ENCODE data around the gene ZBTB20. TPM values are rescaled to one million over a fixed set of nuclear protein-coding genes. Genes with fewer than 3 reads are reported as not detected.

Gene ZBTB20
- total RNA-seq, 2 experiments from 2014 or later: 8.1 TPM

DNA sequence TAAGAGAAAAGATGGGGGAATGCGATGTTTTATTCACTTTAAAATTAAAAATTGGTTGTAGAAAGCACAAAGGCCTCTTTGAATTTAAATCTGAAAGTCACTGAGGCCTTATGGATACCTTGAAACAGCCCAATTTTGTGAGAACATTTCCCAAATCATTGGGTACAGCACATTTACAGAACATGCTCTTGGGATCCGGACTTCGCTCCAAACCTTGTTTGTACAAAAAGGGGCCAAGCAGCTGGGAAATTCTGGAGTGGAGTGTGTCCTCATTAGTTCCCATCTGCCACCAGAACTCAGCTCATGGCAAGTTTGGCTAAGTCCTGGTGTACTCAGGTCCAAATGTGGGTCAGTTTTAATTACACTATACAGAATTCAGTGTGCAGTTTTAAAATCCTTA is 254.2 kb downstream of the ZBTB20 start:
- H3K4me3 Mint-ChIP-seq: no peak overlapping the region
- H3K36me3 Mint-ChIP-seq (ENCODE audit: low read depth): no peaks in the 10 kb centered on the region
- POLR2A ChIA-PET: no interaction called here
- CTCF ChIA-PET: no interaction called here
- ATAC-seq (no peak), DNase-seq (no peak)
- no peaks in the 10 kb centered on the region for H3K9me3 Mint-ChIP-seq (ENCODE audit: insufficient read depth)
- no peaks in the 10 kb centered on the region for H3K4me1 Mint-ChIP-seq (ENCODE audit: low read depth)
- H3K27me3 Mint-ChIP-seq (ENCODE audit: low read depth): no peaks in the 10 kb centered on the region
- H3K27ac Mint-ChIP-seq: no peak overlapping the region

DNA sequence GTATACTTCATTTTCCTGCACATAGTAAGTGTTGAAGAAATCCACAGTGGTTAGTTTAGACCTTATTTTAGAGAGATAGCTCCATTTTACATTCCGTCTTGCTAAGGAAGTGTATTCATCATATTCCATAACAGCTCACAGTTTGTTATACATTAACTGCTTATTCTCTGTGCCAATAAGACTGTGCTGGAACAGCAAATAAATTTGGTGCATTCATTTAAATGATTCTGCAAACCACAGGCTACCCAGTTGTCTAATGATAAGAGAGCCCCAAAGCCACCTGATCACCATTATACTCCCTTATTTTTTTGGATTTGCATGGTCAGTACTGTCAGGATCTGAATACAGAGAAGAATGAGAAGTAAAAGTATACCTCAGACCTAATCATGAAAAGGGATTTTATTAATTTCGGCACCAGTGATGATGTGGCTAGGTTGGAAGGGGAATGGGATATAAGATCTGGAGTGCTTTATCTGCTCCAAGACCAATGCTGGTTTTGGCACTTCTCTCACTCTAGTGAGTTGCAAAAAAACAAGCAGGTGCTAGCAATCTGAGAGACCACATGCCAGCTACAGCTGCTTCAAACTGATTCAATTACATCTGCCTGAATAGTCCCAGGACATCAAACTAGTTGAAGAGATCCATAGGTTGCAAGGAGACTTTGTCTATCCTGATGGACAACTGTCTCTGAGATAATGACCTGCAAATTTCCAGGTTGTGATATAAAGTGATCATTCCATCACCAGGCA is 254.8 kb downstream of the ZBTB20 start:
- no peak overlapping the region for H3K4me3 Mint-ChIP-seq
- no peaks in the 10 kb centered on the region for H3K27me3 Mint-ChIP-seq (ENCODE audit: low read depth)
- POLR2A ChIA-PET: no interaction called here
- no peaks in the 10 kb centered on the region for H3K36me3 Mint-ChIP-seq (ENCODE audit: low read depth)
- no peaks in the 10 kb centered on the region for H3K9me3 Mint-ChIP-seq (ENCODE audit: insufficient read depth)
- H3K4me1 Mint-ChIP-seq (ENCODE audit: low read depth): no peaks in the 10 kb centered on the region
- H3K27ac Mint-ChIP-seq: no peak overlapping the region
- DNase-seq (no peak), ATAC-seq (no peak)
- CTCF ChIA-PET: no interaction called here

DNA sequence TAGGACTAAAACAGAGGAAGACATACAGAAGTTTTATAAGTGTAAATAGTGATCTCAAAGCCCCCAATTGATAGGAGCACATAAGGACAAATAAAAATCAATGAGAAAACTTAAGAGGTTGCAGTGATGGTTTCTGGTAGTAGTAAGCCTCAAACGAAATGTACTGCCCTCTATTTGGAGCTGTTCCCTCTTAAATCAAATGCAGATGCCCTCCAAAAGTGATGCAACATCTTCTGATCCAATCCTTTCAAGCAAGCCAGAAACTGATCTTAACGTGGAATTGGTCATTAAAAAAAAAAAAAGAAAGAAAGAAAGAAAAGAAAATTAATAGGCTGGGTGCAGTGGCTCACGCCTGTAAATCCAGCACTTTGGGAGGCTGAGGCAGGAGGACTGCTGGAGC is 259.3 kb downstream of the ZBTB20 start:
- ChIA-PET POLR2A (no interaction called here), CTCF (no interaction called here)
- ATAC-seq: no peak
- Mint-ChIP-seq H3K36me3 (ENCODE audit: low read depth) (no peaks in the 10 kb centered on the region), H3K4me3 (no peak overlapping the region), H3K27me3 (ENCODE audit: low read depth) (no peaks in the 10 kb centered on the region), H3K9me3 (ENCODE audit: insufficient read depth) (no peaks in the 10 kb centered on the region), H3K4me1 (ENCODE audit: low read depth) (no peaks in the 10 kb centered on the region), H3K27ac (no peak overlapping the region)
- DNase-seq: no peak

DNA sequence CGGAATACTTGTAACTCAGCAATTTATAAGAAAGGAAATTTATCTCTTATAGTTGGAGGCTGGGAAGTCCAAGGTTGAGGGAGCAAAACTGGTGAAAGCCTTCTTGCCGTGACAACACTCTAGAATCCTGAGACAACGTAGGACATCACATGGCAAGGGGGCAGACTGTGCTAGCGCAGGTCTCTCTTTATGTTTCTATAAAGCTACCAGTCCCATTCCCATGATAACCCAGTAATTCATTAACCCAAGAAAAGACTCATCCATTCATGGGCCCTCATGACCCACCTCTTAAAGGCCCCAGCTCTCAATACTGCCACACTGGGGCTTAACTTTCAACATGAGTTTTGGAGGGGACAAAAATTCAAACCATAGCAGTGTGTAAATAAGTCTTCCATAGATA is 260.2 kb downstream of the ZBTB20 start:
- ATAC-seq (no peak), DNase-seq (no peak)
- Mint-ChIP-seq H3K27ac (no peak overlapping the region), H3K9me3 (ENCODE audit: insufficient read depth) (no peaks in the 10 kb centered on the region), H3K4me1 (ENCODE audit: low read depth) (no peaks in the 10 kb centered on the region), H3K27me3 (ENCODE audit: low read depth) (no peaks in the 10 kb centered on the region), H3K36me3 (ENCODE audit: low read depth) (no peaks in the 10 kb centered on the region), H3K4me3 (no peak overlapping the region)
- ChIA-PET CTCF (no interaction called here), POLR2A (no interaction called here)

DNA sequence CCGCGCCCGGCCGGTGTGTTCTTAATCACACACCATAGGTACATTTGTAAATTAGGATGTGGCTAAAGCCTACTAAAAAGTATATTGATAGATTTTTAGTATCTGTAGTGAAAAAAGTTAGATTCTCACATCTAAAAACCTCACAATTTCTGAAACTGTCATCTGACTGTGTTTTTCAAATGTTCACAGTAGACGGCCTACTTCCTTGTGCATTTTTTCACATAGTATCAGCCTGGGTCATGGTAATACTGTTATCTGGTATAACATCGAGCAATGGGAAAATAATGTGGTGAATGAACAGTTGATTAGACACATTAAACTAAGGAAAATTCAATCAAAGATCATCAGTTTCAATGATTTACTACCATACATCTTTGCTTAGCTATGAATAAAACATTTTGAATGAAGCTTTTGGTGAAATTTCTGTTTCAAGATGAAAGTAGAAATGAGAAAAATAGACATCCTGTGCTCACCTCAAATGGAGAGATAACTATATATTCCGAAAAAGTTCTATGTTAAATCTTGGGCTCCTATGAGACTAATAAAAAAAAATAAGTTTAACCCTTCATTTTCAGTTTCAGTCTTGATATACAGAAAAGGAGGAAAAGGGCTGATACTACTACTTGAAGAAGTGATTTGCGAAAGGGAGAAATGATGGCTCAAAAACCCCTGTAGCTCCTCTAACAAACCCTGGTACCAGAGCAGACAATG is 262.7 kb downstream of the ZBTB20 start:
- no peaks in the 10 kb centered on the region for H3K36me3 Mint-ChIP-seq (ENCODE audit: low read depth)
- DNase-seq: no peak
- ChIA-PET POLR2A (no interaction called here), CTCF (interaction anchor here (0.8 kb wide), 1 partner anchor 9 kb away, joined by 4 read pairs; no protein-coding TSS in a partner anchor)
- H3K4me3 Mint-ChIP-seq: no peak overlapping the region
- no peaks in the 10 kb centered on the region for H3K27me3 Mint-ChIP-seq (ENCODE audit: low read depth)
- ATAC-seq: no peak
- H3K27ac Mint-ChIP-seq: no peak overlapping the region
- H3K9me3 Mint-ChIP-seq (ENCODE audit: insufficient read depth): no peaks in the 10 kb centered on the region
- H3K4me1 Mint-ChIP-seq (ENCODE audit: low read depth): no peaks in the 10 kb centered on the region

DNA sequence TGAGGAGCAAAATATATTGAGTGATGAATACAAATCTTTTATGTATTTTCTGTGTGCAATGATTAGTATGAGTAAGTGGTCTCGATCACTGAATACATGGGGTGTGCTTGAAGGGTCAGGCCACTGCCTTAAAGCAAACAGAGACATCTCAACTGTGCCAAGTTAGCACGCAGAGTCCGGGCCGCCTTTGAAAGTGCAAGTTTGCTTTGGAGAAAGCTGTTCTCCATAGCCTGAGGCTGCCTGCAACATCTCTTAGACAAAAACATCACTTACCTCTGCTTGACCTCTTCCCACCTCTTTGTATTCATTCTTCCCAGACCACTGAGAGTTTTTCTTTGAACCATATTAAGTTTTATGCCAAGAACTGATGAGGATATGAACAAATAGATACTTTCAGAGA is 267.0 kb downstream of the ZBTB20 start:
- POLR2A ChIA-PET: no interaction called here
- no peaks in the 10 kb centered on the region for H3K9me3 Mint-ChIP-seq (ENCODE audit: insufficient read depth)
- ATAC-seq: no peak
- H3K4me3 Mint-ChIP-seq: no peak overlapping the region
- no peaks in the 10 kb centered on the region for H3K36me3 Mint-ChIP-seq (ENCODE audit: low read depth)
- CTCF ChIA-PET: interaction anchor here (1.0 kb wide), 1 partner anchor 34 kb away, joined by 3 read pairs; no protein-coding TSS in a partner anchor
- no peak for DNase-seq
- H3K27me3 Mint-ChIP-seq (ENCODE audit: low read depth): no peaks in the 10 kb centered on the region
- H3K27ac Mint-ChIP-seq: no peak overlapping the region
- no peaks in the 10 kb centered on the region for H3K4me1 Mint-ChIP-seq (ENCODE audit: low read depth)

DNA sequence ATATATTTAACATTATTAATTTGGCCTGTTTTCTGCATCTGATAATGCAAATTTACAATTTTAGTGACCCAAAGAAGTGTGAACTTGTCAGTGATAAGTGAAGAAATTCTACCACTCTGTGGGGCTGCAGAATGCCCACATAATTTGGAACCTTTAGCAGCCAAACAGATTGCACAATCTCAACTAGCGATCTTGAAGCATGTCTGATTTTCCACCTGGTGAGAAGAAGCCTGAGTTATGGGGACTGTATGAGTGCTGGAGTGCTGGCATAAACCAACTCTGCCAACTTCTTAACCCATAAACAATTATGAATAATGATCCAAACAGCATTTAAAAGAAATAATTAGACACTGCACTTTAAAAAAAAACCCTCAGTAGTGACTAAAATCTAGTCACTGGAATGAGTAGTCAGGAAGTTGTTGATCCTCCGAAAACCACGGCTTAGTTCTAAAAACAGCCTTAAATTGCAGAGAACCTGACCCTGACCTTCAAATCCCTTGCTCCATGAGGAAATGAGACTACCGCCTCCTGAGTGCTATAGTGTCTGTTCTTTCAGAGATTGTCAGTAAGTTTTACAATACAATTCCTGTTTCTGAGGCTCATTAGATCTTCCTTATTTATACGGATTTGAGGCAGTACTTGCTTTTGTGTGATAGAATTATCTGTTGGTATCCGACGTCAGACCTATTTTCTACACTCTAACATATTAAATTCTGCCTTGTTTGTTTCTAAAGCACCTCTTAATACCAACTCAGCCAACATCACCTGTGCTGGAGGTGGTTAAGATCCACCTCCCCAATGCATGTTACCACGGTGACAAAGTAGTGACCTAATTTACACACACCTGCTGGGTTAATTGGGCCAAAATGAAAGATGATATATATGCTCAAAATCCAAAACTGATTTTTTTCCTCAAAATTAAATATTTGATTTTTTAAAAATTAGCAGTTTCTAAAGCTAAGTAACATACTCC is 267.7 kb downstream of the ZBTB20 start:
- Mint-ChIP-seq H3K27ac (no peak overlapping the region), H3K4me3 (no peak overlapping the region), H3K9me3 (ENCODE audit: insufficient read depth) (no peaks in the 10 kb centered on the region), H3K4me1 (ENCODE audit: low read depth) (no peaks in the 10 kb centered on the region), H3K36me3 (ENCODE audit: low read depth) (no peaks in the 10 kb centered on the region), H3K27me3 (ENCODE audit: low read depth) (no peaks in the 10 kb centered on the region)
- no peak for ATAC-seq
- no peak for DNase-seq
- CTCF ChIA-PET: interaction anchor here (0.7 to 1.0 kb wide), 2 partner anchors 25 to 33 kb away, joined by 3 read pairs; no protein-coding TSS in a partner anchor
- POLR2A ChIA-PET: no interaction called here

DNA sequence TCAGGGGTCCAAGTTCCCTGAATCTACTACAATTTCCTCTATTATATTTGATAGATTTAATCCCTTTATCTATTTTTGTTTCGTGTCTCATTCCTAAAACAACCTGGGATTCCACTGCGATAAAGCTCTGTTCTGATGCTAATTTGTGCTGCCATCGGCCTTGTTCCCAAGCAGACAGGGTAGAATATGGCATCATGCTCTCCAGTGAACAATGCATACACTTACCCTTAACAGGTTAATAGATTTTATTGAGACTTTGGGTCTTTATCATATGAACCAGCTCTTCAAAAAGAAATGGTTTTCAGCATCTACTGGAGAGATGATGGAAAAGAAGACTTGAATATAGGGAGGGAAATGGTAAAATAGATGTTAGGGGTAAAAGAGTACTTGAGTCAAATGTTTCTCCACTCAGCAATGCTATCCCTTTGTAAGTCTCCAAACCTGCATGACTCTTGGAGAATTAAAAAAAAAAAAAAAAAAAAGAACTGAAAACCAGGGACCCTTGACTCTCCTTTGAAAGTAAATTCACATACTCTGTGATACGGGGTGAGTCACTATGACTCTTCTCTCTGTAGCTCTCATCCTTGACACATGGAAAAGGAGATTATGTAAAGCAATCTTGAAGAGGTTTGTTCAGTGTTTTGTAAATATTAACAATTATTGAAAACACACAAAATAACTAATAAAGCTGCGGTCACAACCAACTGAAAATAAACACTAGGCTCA is 268.8 kb downstream of the ZBTB20 start:
- Mint-ChIP-seq H3K4me3 (no peak overlapping the region), H3K27me3 (ENCODE audit: low read depth) (no peaks in the 10 kb centered on the region), H3K9me3 (ENCODE audit: insufficient read depth) (no peaks in the 10 kb centered on the region), H3K4me1 (ENCODE audit: low read depth) (no peaks in the 10 kb centered on the region), H3K27ac (no peak overlapping the region), H3K36me3 (ENCODE audit: low read depth) (no peaks in the 10 kb centered on the region)
- DNase-seq: no peak
- ChIA-PET POLR2A (no interaction called here), CTCF (interaction anchor here (0.7 kb wide), 1 partner anchor 24 kb away, joined by 3 read pairs; no protein-coding TSS in a partner anchor)
- ATAC-seq: no peak

DNA sequence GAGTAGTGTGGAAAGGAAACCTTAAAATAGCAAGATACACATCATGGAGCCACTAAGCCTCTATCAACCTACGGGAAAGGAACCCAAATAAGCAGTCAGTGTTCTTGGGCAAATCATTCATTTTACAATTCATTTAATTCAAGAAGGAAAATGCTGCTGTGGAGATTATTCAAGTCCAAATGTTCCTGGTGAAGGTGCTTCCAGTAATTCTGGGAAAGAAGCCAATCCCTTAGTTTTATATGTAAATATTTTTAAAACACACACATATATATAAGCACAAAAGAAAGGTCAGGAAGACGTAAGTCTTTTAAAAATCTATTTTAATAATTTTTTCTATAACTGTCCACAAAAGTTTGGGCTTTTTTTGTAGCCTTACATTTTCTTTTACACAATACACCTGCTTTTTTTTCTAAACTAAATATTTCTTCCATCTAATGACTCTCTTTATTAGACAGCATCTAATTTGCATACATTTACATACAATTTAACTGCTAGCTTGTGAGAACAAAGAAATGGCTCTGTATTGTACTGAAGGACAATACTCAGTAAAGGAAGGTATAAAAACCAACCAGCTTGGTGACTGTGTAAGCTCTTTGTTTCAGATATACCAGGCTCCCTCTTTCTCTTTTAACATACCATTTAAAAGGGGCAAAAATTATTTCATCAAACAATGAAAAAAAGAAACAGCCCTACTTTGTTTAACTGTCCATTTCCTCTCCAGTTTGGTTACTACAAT is 269.5 kb downstream of the ZBTB20 start:
- ChIA-PET CTCF (no interaction called here), POLR2A (no interaction called here)
- Mint-ChIP-seq H3K27ac (no peak overlapping the region), H3K27me3 (ENCODE audit: low read depth) (no peaks in the 10 kb centered on the region), H3K4me1 (ENCODE audit: low read depth) (no peaks in the 10 kb centered on the region), H3K4me3 (no peak overlapping the region), H3K9me3 (ENCODE audit: insufficient read depth) (no peaks in the 10 kb centered on the region), H3K36me3 (ENCODE audit: low read depth) (no peaks in the 10 kb centered on the region)
- ATAC-seq: no peak
- no peak for DNase-seq

DNA sequence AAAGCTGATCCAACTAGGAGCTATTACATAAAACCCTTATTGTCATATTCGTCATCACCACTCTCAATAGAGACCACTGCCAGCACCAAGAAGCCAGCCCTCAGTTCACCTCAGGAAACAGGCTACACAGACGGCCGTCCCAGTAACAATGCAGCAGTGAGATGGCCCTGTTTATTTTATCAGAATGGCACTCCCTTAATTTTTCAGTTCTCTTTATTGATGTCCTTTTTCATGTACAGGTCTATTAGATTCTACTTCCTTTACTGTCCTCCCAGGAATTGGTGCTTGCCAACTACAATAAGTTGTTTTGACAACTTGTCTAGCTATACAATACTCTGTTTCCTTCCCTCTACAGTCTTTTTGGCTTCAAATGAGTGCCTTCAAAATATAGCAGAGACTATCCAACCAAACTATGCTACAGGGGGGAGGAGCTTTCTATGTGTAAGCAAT is 272.5 kb downstream of the ZBTB20 start:
- ATAC-seq (no peak), DNase-seq (no peak)
- CTCF ChIA-PET: interaction anchor here (0.7 kb wide), 1 partner anchor 10 kb away, joined by 4 read pairs; no protein-coding TSS in a partner anchor
- Mint-ChIP-seq H3K4me3 (no peak overlapping the region), H3K27ac (no peak overlapping the region), H3K27me3 (ENCODE audit: low read depth) (no peaks in the 10 kb centered on the region), H3K36me3 (ENCODE audit: low read depth) (no peaks in the 10 kb centered on the region), H3K9me3 (ENCODE audit: insufficient read depth) (no peaks in the 10 kb centered on the region), H3K4me1 (ENCODE audit: low read depth) (no peaks in the 10 kb centered on the region)
- POLR2A ChIA-PET: no interaction called here

DNA sequence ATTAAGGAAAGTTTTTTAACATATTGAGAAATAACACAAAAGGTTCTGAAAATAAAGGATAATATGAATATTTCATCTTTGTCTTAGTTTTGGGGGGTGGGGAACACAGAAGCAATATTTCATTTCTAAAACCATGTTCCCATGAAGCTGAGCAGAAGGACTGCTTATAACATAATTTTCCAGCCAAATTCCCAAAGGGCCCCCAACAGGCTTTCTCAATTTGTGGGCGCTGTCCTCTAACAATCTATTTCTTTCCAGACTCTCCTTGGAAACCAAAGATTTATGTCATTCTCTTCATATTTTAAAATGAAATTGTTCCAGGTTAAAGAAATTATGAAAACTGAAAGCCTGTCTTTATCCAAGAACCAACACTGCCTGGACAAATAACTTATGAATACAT is 273.5 kb downstream of the ZBTB20 start:
- Mint-ChIP-seq H3K27ac (no peak overlapping the region), H3K36me3 (ENCODE audit: low read depth) (no peaks in the 10 kb centered on the region), H3K4me3 (no peak overlapping the region), H3K4me1 (ENCODE audit: low read depth) (no peaks in the 10 kb centered on the region), H3K27me3 (ENCODE audit: low read depth) (no peaks in the 10 kb centered on the region), H3K9me3 (ENCODE audit: insufficient read depth) (no peaks in the 10 kb centered on the region)
- CTCF ChIA-PET: no interaction called here
- POLR2A ChIA-PET: no interaction called here
- no peak for DNase-seq
- no peak for ATAC-seq
